ENCODE measurements around the gene WDR44. TPM values are rescaled to one million over a fixed set of nuclear protein-coding genes. Genes with fewer than 3 reads are reported as not detected.

The WDR44 gene
- total RNA-seq, 4 donors from 2014 or later: 13.3 to 25.1 (median 17.5) TPM

DNA sequence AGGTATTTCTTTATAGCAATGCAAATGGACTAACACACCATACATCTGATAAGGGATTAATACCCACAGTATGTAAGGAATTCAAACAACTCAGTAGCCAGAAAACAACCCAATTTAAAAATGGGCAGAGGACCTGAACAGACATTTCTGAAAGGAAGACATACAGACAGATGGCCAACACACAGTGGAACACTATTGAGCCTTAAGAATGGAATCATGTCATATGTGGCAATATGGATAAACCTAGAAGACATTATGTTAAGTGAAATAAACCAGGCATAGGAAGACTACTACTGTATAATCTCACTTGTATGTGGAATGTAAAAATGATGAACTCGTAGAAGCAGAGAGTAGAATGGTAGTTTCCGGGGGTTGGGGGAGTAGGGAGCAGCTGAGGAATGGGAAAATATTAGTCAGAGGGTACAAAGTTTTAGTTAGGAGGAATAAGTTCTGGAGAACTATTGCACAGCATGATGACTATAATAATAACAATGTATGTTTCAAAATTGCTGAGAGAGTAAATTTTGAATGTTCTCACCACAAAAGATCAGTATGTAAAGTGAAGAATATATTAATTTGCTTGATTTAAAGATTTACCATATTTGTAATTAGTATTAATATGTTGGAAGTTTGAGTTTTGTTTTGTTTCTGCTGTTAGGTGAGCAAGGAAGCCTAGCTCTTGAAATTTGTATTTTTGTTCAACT lies 25.2 kb downstream of the WDR44 start:
- WGBS, 2 donors: 85 to 89% methylated on average over 2 of the region's 2 CpGs
- intact Hi-C loops (cut with DNase I): no loop called here
- no peaks in the 10 kb centered on the region for H3K9me3 ChIP-seq

DNA sequence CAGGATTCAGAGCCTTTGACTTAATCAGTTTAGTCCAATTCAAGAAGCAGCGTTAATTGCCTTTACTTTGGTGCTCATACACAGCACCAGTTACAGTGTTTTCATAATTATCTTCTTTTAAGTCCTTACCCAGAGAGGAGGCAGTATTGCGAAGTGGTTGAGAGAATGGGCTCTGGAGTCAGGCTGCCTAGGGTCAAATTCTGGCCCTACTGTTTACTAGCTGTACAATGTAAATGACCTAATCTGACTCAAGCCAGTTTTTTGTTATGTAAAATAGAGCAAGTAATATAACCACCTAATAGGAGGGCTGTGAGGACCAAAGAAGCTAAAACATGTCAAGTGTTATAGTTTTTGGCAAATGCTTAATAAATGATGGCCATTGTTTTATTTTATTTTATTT lies 27.6 kb downstream of the WDR44 start:
- no peaks in the 10 kb centered on the region for H3K4me1 ChIP-seq
- no peak overlapping the region for H3K4me3 ChIP-seq
- no peaks in the 10 kb centered on the region for H3K27me3 ChIP-seq
- intact Hi-C loops (cut with DNase I): no loop called here
- no peak for DNase-seq
- no peaks in the 10 kb centered on the region for H3K9me3 ChIP-seq
- WGBS, 2 donors: 81 to 95% methylated on average over 2 of the region's 2 CpGs
- H3K27ac ChIP-seq: no peak overlapping the region
- H3K36me3 ChIP-seq: no peaks in the 10 kb centered on the region
- TF ChIP-seq CTCF (IDR thresholded peaks at IDR 0.05) (no peak), POLR2A (IDR thresholded peaks at IDR 0.05) (no peak)

More for the DNA sequence above, 25.2 kb downstream of the WDR44 start:
- no peaks in the 10 kb centered on the region for H3K36me3 ChIP-seq
- no peaks in the 10 kb centered on the region for H3K27me3 ChIP-seq
- H3K4me3 ChIP-seq: no peak overlapping the region
- TF ChIP-seq POLR2A (IDR thresholded peaks at IDR 0.05) (no peak), CTCF (IDR thresholded peaks at IDR 0.05) (no peak)
- no peak for DNase-seq
- no peaks in the 10 kb centered on the region for H3K4me1 ChIP-seq
- no peak overlapping the region for H3K27ac ChIP-seq

DNA sequence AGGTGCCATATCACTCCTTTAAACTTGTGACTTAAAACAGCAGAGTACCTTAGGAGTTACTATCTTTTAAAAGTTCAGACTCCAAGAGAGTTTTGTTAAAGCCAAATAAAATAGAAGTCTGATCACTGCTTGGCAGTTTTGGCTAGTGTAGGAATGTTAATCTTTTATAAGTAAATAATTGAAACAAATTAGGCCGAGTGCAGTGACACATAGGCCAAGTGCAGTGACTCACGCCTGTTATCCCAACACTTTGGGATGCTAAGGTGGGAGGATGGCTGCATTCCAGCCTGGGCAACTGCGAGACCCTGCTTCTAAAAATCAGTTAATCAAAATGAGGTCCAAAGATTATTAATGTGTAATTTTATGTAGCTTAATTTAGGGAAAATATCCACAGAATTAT lies 37.2 kb downstream of the WDR44 start:
- no peak for TF ChIP-seq CTCF (IDR thresholded peaks at IDR 0.05)
- no peak for TF ChIP-seq POLR2A (IDR thresholded peaks at IDR 0.05)
- intact Hi-C loops (cut with DNase I): no loop called here
- Histone ChIP-seq H3K27ac (no peak overlapping the region), H3K4me1 (no peaks in the 10 kb centered on the region), H3K27me3 (no peaks in the 10 kb centered on the region), H3K4me3 (no peak overlapping the region), H3K36me3 (peaks cover 0 to 5% (median 0%) of the 10 kb centered on the region in 3 donors), H3K9me3 (no peaks in the 10 kb centered on the region)
- WGBS, 2 donors: 24 to 39% methylated on average over 3 of the region's 3 CpGs
- DNase-seq: no peak

DNA sequence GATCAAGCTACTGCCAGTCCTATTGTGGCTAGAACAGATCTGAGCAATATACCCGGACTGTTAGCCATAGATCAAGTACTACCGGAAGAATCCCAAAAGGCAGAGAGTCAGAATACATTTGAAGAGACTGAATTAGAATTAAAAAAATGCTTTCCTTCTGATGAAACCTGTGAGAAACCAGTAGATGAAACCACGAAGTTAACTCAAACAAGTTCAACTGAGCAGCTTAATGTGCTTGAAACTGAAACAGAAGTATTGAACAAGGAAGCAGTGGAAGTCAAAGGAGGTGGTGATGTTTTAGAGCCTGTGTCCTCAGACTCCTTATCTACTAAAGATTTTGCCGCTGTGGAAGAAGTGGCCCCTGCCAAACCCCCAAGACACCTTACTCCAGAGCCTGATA lies 46.8 kb downstream of the WDR44 start:
- H3K27me3 ChIP-seq: no peaks in the 10 kb centered on the region
- H3K9me3 ChIP-seq: no peaks in the 10 kb centered on the region
- peaks cover 0 to 49% (median 0%) of the 10 kb centered on the region in 3 donors for H3K36me3 ChIP-seq
- H3K4me1 ChIP-seq: no peaks in the 10 kb centered on the region
- 75 to 86% methylated on average over 4 of the region's 4 CpGs for WGBS, 2 donors
- no peak for DNase-seq
- intact Hi-C loops (cut with DNase I): no loop called here
- H3K27ac ChIP-seq: no peak overlapping the region
- H3K4me3 ChIP-seq: no peak overlapping the region
- TF ChIP-seq CTCF (IDR thresholded peaks at IDR 0.05) (no peak), POLR2A (IDR thresholded peaks at IDR 0.05) (no peak)

DNA sequence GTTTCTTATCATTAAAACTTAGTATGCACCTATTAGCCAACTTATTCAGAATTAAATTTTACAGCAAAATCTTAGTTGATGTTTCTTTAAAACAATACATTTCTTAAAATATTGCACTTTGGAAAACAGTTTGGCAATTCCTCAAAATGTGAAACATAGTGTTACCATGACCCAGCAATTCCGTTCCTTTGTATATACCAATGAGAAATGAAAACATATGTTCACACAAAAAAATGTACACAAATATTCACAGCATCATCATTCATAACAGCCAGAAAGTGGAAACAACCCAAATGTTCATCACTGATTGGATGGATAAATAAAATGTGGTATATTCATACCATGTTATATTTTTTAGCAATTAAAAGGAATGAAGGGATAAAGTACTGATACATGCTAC lies 50.2 kb downstream of the WDR44 start:
- TF ChIP-seq POLR2A (IDR thresholded peaks at IDR 0.05) (no peak), CTCF (IDR thresholded peaks at IDR 0.05) (no peak)
- no peak for DNase-seq
- Histone ChIP-seq H3K4me1 (no peaks in the 10 kb centered on the region), H3K36me3 (peaks cover 0 to 70% (median 0%) of the 10 kb centered on the region in 3 donors), H3K9me3 (no peaks in the 10 kb centered on the region), H3K27me3 (no peaks in the 10 kb centered on the region), H3K4me3 (no peak overlapping the region), H3K27ac (no peak overlapping the region)
- 38 to 83% methylated on average over 1 of the region's 1 CpG for WGBS, 2 donors
- intact Hi-C loops (cut with DNase I): no loop called here

All from esophagus squamous epithelium (tissue), 5 donors.